CD4-positive, alpha-beta T cell (primary cell): ENCODE results near the gene TMEM163. TPM values are rescaled to one million over a fixed set of nuclear protein-coding genes. Genes with fewer than 3 reads are reported as not detected.

Experiments used
- ATAC-seq: fragments of 200-7000 bp; cut with Tn5 transposase; one replicate; pipeline ENCODE4 v1.10.0; 2022; ENCODE audit warnings: mild to moderate bottlenecking; ENCODE audit not compliant: poor library complexity
- CTCF ChIA-PET: fragments of 350-600 bp; sonication (Branson Sonifier 250); formaldehyde crosslinking; loops from one replicate; lab custom pipeline; 2021; ENCODE audit warnings: antibody characterized with exemption, inconsistent platforms; lab: Charles Lee
- POLR2A ChIA-PET: fragments of 350-600 bp; sonication (Branson Sonifier 250); formaldehyde crosslinking; loops from one replicate; lab custom pipeline; 2021; ENCODE audit warnings: antibody characterized with exemption, inconsistent platforms; lab: Charles Lee
- DNase-seq, 14 experiments: peaks; one replicate each; pipeline ENCODE4 v3.0.0-alpha.2; 2013 to 2020; ENCODE audit warnings: mixed read lengths in 2 of 14
- H3K27ac ChIP-seq, 2 donors: one replicate each; pipeline versions ENCODE4 v1.5.1 to v1.7.0; 2013; ENCODE audit warnings: low read length in 2 of 2, low read depth in 1 of 2, mild to moderate bottlenecking in 1 of 2
- H3K27me3 ChIP-seq, 2 experiments: 1 replicate in 1 of 2; 2 replicates in 1 of 2; pipeline versions ENCODE4 v1.6.1 to v1.7.0; 2013; ENCODE audit warnings: low read length in 2 of 2, control low read depth in 1 of 2, mild to moderate bottlenecking in 1 of 2, moderate library complexity in 1 of 2; ENCODE audit not compliant: insufficient read depth in 2 of 2, control insufficient read depth in 1 of 2
- H3K36me3 ChIP-seq: one replicate; pipeline ENCODE4 v1.6.1; 2013; ENCODE audit warnings: low read length, control low read depth; ENCODE audit not compliant: insufficient read depth
- H3K4me1 ChIP-seq: one replicate; pipeline ENCODE4 v1.6.1; 2013; ENCODE audit warnings: low read length, control low read depth; ENCODE audit not compliant: insufficient read depth
- H3K4me3 ChIP-seq: one replicate; pipeline ENCODE4 v1.5.1; 2013; ENCODE audit warnings: mild to moderate bottlenecking, low read length, moderate library complexity
- H3K9me3 ChIP-seq, 2 experiments: 1 replicate in 1 of 2; 2 replicates in 1 of 2; pipeline versions ENCODE4 v1.6.1 to v1.7.0; 2013; ENCODE audit warnings: low read length in 2 of 2, mild to moderate bottlenecking in 2 of 2, control low read depth in 1 of 2, moderate library complexity in 1 of 2; ENCODE audit not compliant: control insufficient read depth in 1 of 2, insufficient read depth in 1 of 2
- H3K27ac Mint-ChIP-seq: one replicate; pipeline ENCODE4 v1.8.0; 2020; ENCODE audit warnings: mixed read lengths
- H3K27me3 Mint-ChIP-seq: one replicate; pipeline ENCODE4 v1.8.0; 2021; ENCODE audit warnings: mixed read lengths
- H3K36me3 Mint-ChIP-seq: one replicate; pipeline ENCODE4 v1.8.0; 2021; ENCODE audit warnings: low read depth, mixed read lengths
- H3K4me1 Mint-ChIP-seq: one replicate; pipeline ENCODE4 v1.8.0; 2021; ENCODE audit warnings: low read depth, mixed read lengths
- H3K4me3 Mint-ChIP-seq: one replicate; pipeline ENCODE4 v1.8.0; 2020; ENCODE audit warnings: mild to moderate bottlenecking, mixed read lengths
- H3K9me3 Mint-ChIP-seq: one replicate; pipeline ENCODE4 v1.8.0; 2020; ENCODE audit warnings: mixed read lengths
- CTCF ChIP-seq: fragments of 200-600 bp; IDR thresholded peaks from one replicate; pipeline ENCODE4 v1.8.0; 2022; ENCODE audit warnings: antibody characterized with exemption, mild to moderate bottlenecking
- intact Hi-C, 2 experiments: fragments of 100-400 bp; cut with DNase I in 1 of 2; cut with micrococcal nuclease in 1 of 2; formaldehyde crosslinking; loops; one replicate each; pipeline versions ENCODE4 v1.15.1 to v1.9.0; 2023 to 2025; cut with DNase I, micrococcal nuclease
- total RNA-seq, 174 experiments: library from RNA in 2 of 174; stranded (reverse) in 2 of 174; gene quantifications; one replicate each; pipeline ENCODE4 v1.2.3 and lab custom pipeline; 2021 to 2026

The TMEM163 gene
- total RNA-seq, 2 experiments from 2014 or later = 0.14 to 0.47 TPM

- no peaks in the 10 kb centered on the region for H3K9me3 Mint-ChIP-seq
- H3K27me3 ChIP-seq = peaks cover 0 to 3% of the 10 kb centered on the region in 2 experiments
- H3K27ac ChIP-seq = no peak overlapping the region
- no peaks in the 10 kb centered on the region for H3K4me1 Mint-ChIP-seq
- TF ChIP-seq CTCF = no peak
- no peak overlapping the region for H3K4me3 ChIP-seq
- peaks cover 21% of the 10 kb centered on the region for H3K27me3 Mint-ChIP-seq
- no peak for DNase-seq
- intact Hi-C loops = no loop called here
- CTCF ChIA-PET = no interaction called here
- H3K9me3 ChIP-seq = no peaks in the 10 kb centered on the region
- no peak overlapping the region for H3K4me3 Mint-ChIP-seq
- no peaks in the 10 kb centered on the region for H3K36me3 ChIP-seq
- no peak for ATAC-seq
- no peaks in the 10 kb centered on the region for H3K36me3 Mint-ChIP-seq
- no peaks in the 10 kb centered on the region for H3K4me1 ChIP-seq
- POLR2A ChIA-PET = interaction anchor here (0.8 kb wide), 1 partner anchor 398 kb away, joined by 3 read pairs; no protein-coding TSS in a partner anchor
- no peak overlapping the region for H3K27ac Mint-ChIP-seq
Measured at GRCh38 chr2:134490559-134490958, 228.2 kb downstream of the TMEM163 start.

DNA sequence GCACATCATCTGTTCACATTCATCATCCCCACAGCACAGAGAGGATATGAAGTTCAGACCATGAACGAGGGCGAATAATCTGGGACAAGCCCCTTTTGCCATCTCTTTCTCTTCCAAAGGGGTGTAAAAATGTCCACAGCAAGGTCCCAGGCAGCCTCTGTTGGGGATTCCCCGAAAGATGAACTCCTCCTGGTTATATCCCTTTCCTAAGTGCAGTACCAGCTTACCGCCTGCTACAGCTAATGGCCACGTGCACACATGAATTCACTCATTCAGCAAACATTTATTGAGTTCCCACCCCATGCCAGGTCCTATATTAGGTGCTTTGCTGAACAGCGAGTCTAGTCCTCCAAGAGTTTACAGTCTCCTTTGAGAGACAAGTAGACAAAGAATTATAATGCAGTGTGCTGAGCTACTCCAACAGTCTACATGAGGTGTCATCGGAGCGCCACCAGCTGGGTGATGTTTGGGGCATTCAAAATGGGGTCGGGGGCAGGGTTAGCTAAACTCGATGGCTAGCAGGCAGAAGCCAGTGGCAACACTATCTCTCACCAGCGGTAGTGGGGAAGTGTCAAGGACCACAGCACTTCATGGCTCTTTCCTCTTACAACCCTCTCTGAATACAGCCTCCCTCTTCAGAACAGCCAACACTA lies 228.9 kb downstream of the TMEM163 start:
- Mint-ChIP-seq H3K27ac (no peak overlapping the region), H3K4me3 (no peak overlapping the region), H3K36me3 (no peaks in the 10 kb centered on the region), H3K9me3 (no peaks in the 10 kb centered on the region), H3K4me1 (no peaks in the 10 kb centered on the region), H3K27me3 (peaks cover 18% of the 10 kb centered on the region)
- Histone ChIP-seq H3K9me3 (no peaks in the 10 kb centered on the region), H3K4me1 (no peaks in the 10 kb centered on the region), H3K27me3 (peaks cover 0 to 2% of the 10 kb centered on the region in 2 experiments), H3K36me3 (no peaks in the 10 kb centered on the region), H3K27ac (no peak overlapping the region), H3K4me3 (no peak overlapping the region)
- intact Hi-C loops = no loop called here
- POLR2A ChIA-PET = no interaction called here
- CTCF ChIA-PET = no interaction called here
- ATAC-seq (no peak), DNase-seq (no peak)
- TF ChIP-seq CTCF = no peak

DNA sequence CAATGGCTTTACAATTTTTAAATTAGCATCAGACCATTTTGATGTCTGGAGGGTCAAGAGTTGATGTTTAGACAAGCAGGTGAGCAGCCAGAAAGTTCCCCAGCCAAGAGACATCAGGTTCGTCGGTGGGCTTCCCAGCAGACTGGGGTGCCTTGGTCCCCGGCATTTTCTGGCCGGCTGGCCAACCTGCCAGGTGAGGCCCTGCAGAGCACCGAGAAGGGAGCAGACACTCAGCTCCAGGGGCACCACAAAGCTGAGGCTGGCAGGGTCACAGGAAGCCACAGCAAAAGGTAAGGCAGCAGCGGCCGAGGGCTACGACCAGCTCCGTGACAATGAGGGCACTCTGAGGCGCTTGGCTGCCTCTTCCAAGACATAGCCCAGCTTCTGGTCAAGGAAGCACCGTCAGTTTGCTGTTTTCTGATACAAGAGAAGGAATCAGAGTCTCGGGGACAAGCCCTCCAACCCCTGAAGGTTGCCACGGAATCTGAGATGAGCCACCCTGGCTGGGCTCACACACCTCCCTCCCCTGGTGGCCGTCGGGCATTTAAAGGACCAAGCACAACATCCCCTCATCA lies 235.9 kb downstream of the TMEM163 start:
- H3K27me3 Mint-ChIP-seq = peaks cover 15% of the 10 kb centered on the region
- no peaks in the 10 kb centered on the region for H3K4me1 Mint-ChIP-seq
- H3K9me3 Mint-ChIP-seq = no peaks in the 10 kb centered on the region
- Histone ChIP-seq H3K4me1 (no peaks in the 10 kb centered on the region), H3K27me3 (peaks cover 0 to 4% of the 10 kb centered on the region in 2 experiments), H3K9me3 (peaks cover 0 to 6% of the 10 kb centered on the region in 2 experiments), H3K36me3 (no peaks in the 10 kb centered on the region), H3K27ac (no peak overlapping the region), H3K4me3 (no peak overlapping the region)
- ChIA-PET POLR2A (no interaction called here), CTCF (no interaction called here)
- H3K36me3 Mint-ChIP-seq = no peaks in the 10 kb centered on the region
- H3K4me3 Mint-ChIP-seq = no peak overlapping the region
- DNase-seq (no peak), ATAC-seq (no peak)
- intact Hi-C loops = no loop called here
- TF ChIP-seq CTCF = no peak
- H3K27ac Mint-ChIP-seq = no peak overlapping the region
